G401 (cell line): ENCODE data around the gene CIPC. TPM values are rescaled to one million over a fixed set of nuclear protein-coding genes. Genes with fewer than 3 reads are reported as not detected.
A peak's percentile ranks its signal among the peaks of the same experiment; 100 is the strongest.

Source experiments
- DNase-seq: peaks from one replicate; pipeline ENCODE4 v3.0.0-alpha.2; 2015; ENCODE audit warnings: low spot score
- in situ Hi-C: cut with HindIII; loops from 2 replicates; pipeline ENCODE4 v1.10.0; 2016; ENCODE audit warnings: low sequenced_read_pairs, mixed read lengths
- total RNA-seq: library from RNA; depleted of rRNA; stranded (reverse); fragments of >200 nt; shearing (Covaris generic); gene quantifications from 2 replicates; pipeline ENCODE4 v1.2.3, GENCODE V29; 2014

The CIPC gene
- total RNA-seq, 1 experiment from 2014 or later: 30.5 TPM

DNA sequence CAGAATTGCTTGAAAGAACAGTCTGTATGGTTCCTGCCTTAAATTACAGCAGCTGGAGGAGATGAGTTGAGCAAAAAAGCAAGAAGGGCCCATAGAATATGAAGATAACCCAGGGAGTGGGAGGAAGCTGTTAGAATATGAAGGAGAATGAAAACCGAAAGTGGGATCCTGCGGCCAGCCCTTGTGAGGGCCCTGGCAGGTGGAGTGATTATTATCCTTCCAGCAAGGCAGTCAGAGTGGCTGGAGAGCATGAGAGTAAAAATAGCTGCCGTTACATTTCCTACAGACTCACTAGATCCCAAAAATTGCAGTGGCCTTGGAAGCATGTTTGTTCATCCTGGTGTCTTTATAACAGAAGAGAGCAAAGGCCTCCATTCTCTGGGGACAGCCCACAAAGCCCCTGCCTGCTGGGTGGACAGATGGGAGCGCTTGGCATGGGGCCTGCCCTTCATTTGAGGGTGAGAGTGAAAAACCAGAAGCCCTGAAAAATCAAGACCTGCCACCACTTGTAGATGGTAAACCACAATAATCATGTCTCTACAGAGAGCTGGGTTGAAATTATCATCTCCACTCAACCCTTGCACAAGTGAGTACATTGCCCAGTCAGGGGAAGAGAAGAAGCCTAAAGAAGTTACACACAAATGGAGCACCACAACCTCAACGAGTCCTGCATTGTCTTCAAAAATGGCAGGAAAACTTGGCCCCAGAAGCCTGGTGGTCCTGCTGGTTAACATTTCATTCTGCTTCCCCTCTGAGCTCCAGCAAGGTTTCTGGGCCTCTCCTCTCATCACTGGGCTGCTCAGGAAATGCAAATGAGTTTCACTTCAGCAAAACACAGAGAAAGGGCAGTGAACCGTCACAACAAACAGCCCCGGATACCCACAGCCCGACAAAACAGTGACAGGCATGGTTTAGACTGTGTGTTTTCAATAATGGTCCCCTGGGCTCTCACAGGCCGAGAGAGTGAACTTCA, 23.0 kb downstream of the CIPC start:
- in situ Hi-C loops: no loop called here
- DNase-seq: peak; percentile 88

DNA sequence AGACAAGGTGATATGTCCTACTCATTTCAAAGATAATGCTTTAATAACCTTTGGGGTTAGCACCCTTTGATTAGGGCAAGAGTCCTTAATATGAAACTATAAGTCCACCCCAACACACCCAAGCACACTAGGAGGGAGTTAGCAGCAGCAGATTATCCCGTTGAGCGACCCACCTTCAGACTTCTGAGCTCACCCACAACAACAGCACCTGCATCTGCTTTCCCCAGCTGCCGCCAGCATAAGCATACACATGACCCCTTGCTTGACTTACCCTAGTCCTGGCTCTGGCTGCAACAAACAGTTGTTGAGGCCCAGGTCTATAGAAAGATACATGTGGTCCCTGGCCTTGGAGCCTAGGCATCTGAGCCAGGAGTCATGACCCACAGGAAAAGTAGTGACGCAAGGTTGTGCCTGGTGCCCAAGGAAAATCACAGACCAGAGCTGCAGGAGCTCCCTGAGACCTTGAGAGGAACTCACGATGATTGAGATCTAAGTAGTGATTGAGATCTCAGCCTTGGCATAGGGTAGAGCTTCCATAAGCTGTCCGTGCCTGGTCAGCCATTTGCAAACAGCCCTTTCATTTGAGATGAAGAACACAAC, 24.6 kb downstream of the CIPC start:
- in situ Hi-C loops: no loop called here
- DNase-seq: no peak

- in situ Hi-C loops: no loop called here
- peak; percentile 82 for DNase-seq
Observed at GRCh38 chr14:77123381-77124325, 25.6 kb downstream of the CIPC start.

GRCh38 chr14:77124345-77125280, 26.6 kb downstream of the CIPC start:
- peak; percentile 55 for DNase-seq
- in situ Hi-C loops: no loop called here

DNA sequence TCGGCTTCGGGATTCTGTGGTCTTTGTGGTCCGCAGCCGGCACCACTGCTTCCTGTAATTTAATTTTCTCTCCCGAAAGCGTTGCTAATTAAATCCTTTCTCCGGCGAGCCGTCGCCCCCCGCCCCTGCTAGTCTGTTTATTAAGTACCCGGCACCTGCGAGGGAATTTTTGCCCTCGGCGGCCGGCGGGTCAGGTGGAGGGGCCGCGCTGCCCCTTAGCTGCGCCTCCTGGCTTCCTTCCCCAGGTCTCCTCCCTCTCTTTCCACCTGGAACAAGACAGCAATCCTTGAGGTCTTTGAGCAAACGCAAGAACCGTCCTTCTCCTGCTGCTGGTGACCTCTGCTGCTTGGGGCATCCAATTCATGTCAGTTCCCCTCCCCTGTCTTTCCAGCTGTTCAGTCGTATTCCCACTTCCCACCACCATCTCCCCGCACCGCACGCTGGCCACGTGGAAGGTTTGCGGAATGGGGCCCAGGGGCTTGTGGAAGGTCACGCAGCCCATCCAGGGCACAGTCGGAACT, 27.3 kb downstream of the CIPC start:
- DNase-seq: no peak
- in situ Hi-C loops: no loop called here

DNA sequence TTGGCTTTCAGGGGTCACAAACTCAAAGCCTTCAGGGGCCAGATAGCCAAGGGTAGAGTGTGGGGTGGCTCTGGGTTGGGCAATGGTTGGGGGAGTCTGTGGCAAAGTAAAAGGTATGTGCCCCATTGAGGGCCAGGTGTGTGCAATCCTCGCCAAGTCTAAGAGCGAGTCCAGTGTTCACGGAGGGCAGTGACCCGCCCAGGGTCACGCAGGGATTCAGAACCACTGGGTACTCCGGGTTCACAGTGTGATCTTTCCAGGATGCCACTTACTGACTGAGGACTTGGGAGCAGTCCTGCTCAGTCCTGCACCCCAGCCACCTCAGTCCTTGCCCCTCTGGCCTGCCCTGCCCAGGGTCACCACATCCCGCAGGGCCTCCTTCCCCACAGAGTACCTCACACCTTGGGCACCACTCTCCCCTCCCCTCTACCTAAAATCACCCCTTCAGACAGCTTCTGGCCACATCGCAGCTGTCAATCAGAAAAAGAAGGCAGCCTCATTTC, 27.8 kb downstream of the CIPC start:
- DNase-seq: no peak
- in situ Hi-C loops: no loop called here

- DNase-seq: no peak
- in situ Hi-C loops: no loop called here
Observed at GRCh38 chr14:77126461-77126990, 28.5 kb downstream of the CIPC start.

GRCh38 chr14:77128414-77128891, 30.4 kb downstream of the CIPC start:
- DNase-seq: no peak
- in situ Hi-C loops: no loop called here

- no peak for DNase-seq
- in situ Hi-C loops: no loop called here
Observed at GRCh38 chr14:77130386-77130785, 32.3 kb downstream of the CIPC start.

- in situ Hi-C loops: no loop called here
- DNase-seq: no peak
Observed at GRCh38 chr14:77131206-77131605, 33.1 kb downstream of the CIPC start.

- in situ Hi-C loops: no loop called here
- DNase-seq: peak; percentile 60
Observed at GRCh38 chr14:77131871-77132486, 33.9 kb downstream of the CIPC start.

- no peak for DNase-seq
- in situ Hi-C loops: no loop called here
Observed at GRCh38 chr14:77133720-77134338, 35.8 kb downstream of the CIPC start.

GRCh38 chr14:77139022-77139421, 41.0 kb downstream of the CIPC start:
- in situ Hi-C loops: no loop called here
- no peak for DNase-seq

GRCh38 chr14:77139540-77140358, 41.7 kb downstream of the CIPC start:
- peak; percentile 58 for DNase-seq
- in situ Hi-C loops: no loop called here

GRCh38 chr14:77140359-77141213, 42.5 kb downstream of the CIPC start:
- peak; percentile 41 for DNase-seq
- in situ Hi-C loops: no loop called here
